ENCODE results near the gene GCSH. TPM values are rescaled to one million over a fixed set of nuclear protein-coding genes. Genes with fewer than 3 reads are reported as not detected.

GCSH gene
- total RNA-seq, 1 donor from 2014 or later = 30.3 TPM

GRCh38 chr16:81128726-81129524 is 32.7 kb upstream of the GCSH start:
- Mint-ChIP-seq H3K4me1 (ENCODE audit: unreplicated experiment) (no peaks in the 10 kb centered on the region), H3K9me3 (ENCODE audit: unreplicated experiment) (peaks cover 4% of the 10 kb centered on the region), H3K36me3 (ENCODE audit: low read depth, unreplicated experiment) (no peaks in the 10 kb centered on the region), H3K27me3 (ENCODE audit: unreplicated experiment) (no peaks in the 10 kb centered on the region), H3K27ac (ENCODE audit: unreplicated experiment) (no peak overlapping the region), H3K4me3 (ENCODE audit: unreplicated experiment) (no peak overlapping the region)
- no peak for TF ChIP-seq CTCF (IDR thresholded peaks at IDR 0.05; ENCODE audit: unreplicated experiment)
- no peak for DNase-seq (ENCODE audit: low spot score)

- no peak for DNase-seq (ENCODE audit: low spot score)
- Mint-ChIP-seq H3K27ac (ENCODE audit: unreplicated experiment) (no peak overlapping the region), H3K27me3 (ENCODE audit: unreplicated experiment) (no peaks in the 10 kb centered on the region), H3K4me1 (ENCODE audit: unreplicated experiment) (no peaks in the 10 kb centered on the region), H3K9me3 (ENCODE audit: unreplicated experiment) (peaks cover 4% of the 10 kb centered on the region), H3K4me3 (ENCODE audit: unreplicated experiment) (no peak overlapping the region), H3K36me3 (ENCODE audit: low read depth, unreplicated experiment) (no peaks in the 10 kb centered on the region)
- TF ChIP-seq CTCF (IDR thresholded peaks at IDR 0.05; ENCODE audit: unreplicated experiment) = no peak
Measured at GRCh38 chr16:81127051-81127450, 30.9 kb upstream of the GCSH start.

GRCh38 chr16:81123092-81123852 is 27.1 kb upstream of the GCSH start:
- no peaks in the 10 kb centered on the region for H3K36me3 Mint-ChIP-seq (ENCODE audit: low read depth, unreplicated experiment)
- no peak for DNase-seq (ENCODE audit: low spot score)
- H3K4me1 Mint-ChIP-seq (ENCODE audit: unreplicated experiment) = no peaks in the 10 kb centered on the region
- H3K27ac Mint-ChIP-seq (ENCODE audit: unreplicated experiment) = no peak overlapping the region
- H3K9me3 Mint-ChIP-seq (ENCODE audit: unreplicated experiment) = peaks cover 4% of the 10 kb centered on the region
- no peak for TF ChIP-seq CTCF (IDR thresholded peaks at IDR 0.05; ENCODE audit: unreplicated experiment)
- H3K27me3 Mint-ChIP-seq (ENCODE audit: unreplicated experiment) = peaks cover 2% of the 10 kb centered on the region
- no peak overlapping the region for H3K4me3 Mint-ChIP-seq (ENCODE audit: unreplicated experiment)

- no peak for DNase-seq (ENCODE audit: low spot score)
- Mint-ChIP-seq H3K36me3 (ENCODE audit: low read depth, unreplicated experiment) (no peaks in the 10 kb centered on the region), H3K4me3 (ENCODE audit: unreplicated experiment) (no peak overlapping the region), H3K9me3 (ENCODE audit: unreplicated experiment) (no peaks in the 10 kb centered on the region), H3K27ac (ENCODE audit: unreplicated experiment) (no peak overlapping the region), H3K4me1 (ENCODE audit: unreplicated experiment) (no peaks in the 10 kb centered on the region), H3K27me3 (ENCODE audit: unreplicated experiment) (peaks cover 2% of the 10 kb centered on the region)
- no peak for TF ChIP-seq CTCF (IDR thresholded peaks at IDR 0.05; ENCODE audit: unreplicated experiment)
Measured at GRCh38 chr16:81121474-81121990, 25.3 kb upstream of the GCSH start.

- TF ChIP-seq CTCF (IDR thresholded peaks at IDR 0.05; ENCODE audit: unreplicated experiment) = no peak
- Mint-ChIP-seq H3K36me3 (ENCODE audit: low read depth, unreplicated experiment) (no peaks in the 10 kb centered on the region), H3K27me3 (ENCODE audit: unreplicated experiment) (peaks cover 3% of the 10 kb centered on the region), H3K4me1 (ENCODE audit: unreplicated experiment) (no peaks in the 10 kb centered on the region), H3K4me3 (ENCODE audit: unreplicated experiment) (no peak overlapping the region), H3K27ac (ENCODE audit: unreplicated experiment) (no peak overlapping the region), H3K9me3 (ENCODE audit: unreplicated experiment) (no peaks in the 10 kb centered on the region)
- DNase-seq (ENCODE audit: low spot score) = no peak
Measured at GRCh38 chr16:81117436-81117835, 21.2 kb upstream of the GCSH start.

All from endothelial cell (in vitro differentiated cells).